Measurements from ENCODE around the gene WDR55. TPM values are rescaled to one million over a fixed set of nuclear protein-coding genes. Genes with fewer than 3 reads are reported as not detected.

The WDR55 gene
- total and polyA plus RNA-seq, 2 of the 13 experiments (the other 11 are each of a cell fraction or from before 2014, with no cell fraction given): 17.7 to 18.2 TPM

DNA sequence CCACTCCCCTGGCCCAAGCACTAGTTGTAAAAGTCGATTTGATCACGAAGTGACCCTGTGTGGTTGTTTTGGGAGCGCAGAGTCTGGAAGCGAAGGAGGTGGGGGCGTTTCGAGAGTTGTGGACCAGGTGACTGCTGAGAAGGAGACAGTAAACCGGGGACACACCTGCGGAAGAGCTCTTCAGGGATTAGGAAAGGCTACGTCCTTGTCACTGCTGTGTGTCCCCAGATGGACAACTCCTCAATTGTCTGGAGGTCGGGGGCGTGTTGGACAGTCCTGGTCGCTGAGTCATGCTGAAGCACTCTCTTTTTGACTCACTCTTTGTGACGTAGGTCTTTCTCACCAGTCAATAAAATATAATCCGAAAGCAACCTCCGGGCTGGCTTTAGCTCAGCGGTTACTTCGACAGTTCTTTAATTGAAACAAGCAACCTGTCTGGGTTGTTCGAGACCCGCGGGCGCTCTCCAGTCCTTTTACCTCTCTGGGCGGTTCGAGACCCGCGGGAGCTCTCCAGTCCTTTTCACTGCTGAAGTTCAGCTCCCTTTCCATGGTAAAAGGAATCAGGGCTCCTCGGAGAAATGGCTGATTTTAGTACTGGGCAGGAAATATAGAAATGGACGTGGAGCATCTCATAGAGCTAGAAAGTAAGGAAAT, 46.3 kb downstream of the WDR55 start (continued):
- TF ChIP-seq, protein P1, sequence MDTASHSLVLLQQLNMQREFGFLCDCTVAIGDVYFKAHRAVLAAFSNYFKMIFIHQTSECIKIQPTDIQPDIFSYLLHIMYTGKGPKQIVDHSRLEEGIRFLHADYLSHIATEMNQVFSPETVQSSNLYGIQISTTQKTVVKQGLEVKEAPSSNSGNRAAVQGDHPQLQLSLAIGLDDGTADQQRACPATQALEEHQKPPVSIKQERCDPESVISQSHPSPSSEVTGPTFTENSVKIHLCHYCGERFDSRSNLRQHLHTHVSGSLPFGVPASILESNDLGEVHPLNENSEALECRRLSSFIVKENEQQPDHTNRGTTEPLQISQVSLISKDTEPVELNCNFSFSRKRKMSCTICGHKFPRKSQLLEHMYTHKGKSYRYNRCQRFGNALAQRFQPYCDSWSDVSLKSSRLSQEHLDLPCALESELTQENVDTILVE (CRISPR knock-in tag; IDR thresholded peaks at IDR 0.05): peak; percentile 83
- TF ChIP-seq, protein P2, sequence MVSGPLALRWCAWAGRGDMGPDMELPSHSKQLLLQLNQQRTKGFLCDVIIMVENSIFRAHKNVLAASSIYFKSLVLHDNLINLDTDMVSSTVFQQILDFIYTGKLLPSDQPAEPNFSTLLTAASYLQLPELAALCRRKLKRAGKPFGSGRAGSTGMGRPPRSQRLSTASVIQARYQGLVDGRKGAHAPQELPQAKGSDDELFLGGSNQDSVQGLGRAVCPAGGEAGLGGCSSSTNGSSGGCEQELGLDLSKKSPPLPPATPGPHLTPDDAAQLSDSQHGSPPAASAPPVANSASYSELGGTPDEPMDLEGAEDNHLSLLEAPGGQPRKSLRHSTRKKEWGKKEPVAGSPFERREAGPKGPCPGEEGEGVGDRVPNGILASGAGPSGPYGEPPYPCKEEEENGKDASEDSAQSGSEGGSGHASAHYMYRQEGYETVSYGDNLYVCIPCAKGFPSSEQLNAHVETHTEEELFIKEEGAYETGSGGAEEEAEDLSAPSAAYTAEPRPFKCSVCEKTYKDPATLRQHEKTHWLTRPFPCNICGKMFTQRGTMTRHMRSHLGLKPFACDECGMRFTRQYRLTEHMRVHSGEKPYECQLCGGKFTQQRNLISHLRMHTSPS (CRISPR knock-in tag; IDR thresholded peaks at IDR 0.05; ENCODE audit: low read depth): no peak; the same call in 1 of the 2 replicates
- TF ChIP-seq KLF16 (CRISPR knock-in tag; IDR thresholded peaks at IDR 0.05) (peak in 1 of 2 experiments; percentile 88; a peak in 2 of 4 replicates), PCBP2 (optimal IDR thresholded peaks at IDR 0.05; ENCODE audit: low read depth, low read length, poor library complexity, severe bottlenecking) (no peak), FOXA1 (IDR thresholded peaks at IDR 0.05) (no peak), FOXA1 (CRISPR knock-in tag; IDR thresholded peaks at IDR 0.05) (peak; percentile 21; the same call in 1 of the 2 replicates), PHB2 (IDR thresholded peaks at IDR 0.05; ENCODE audit: partially characterized antibody) (no peak), HOXA5 (CRISPR knock-in tag; IDR thresholded peaks at IDR 0.05) (peak; percentile 72), ZNF768 (CRISPR knock-in tag; IDR thresholded peaks at IDR 0.05) (peak; percentile 59; the same call in 1 of the 2 replicates), U2AF2 (IDR thresholded peaks at IDR 0.05; ENCODE audit: low read depth, low read length) (no peak), KLF11 (CRISPR knock-in tag; IDR thresholded peaks at IDR 0.05) (peak; percentile 50; the same call in 1 of the 2 replicates), ERF (CRISPR knock-in tag; IDR thresholded peaks at IDR 0.05) (peak; percentile 90), ZNF75D (CRISPR knock-in tag; IDR thresholded peaks at IDR 0.05; ENCODE audit: borderline replicate concordance) (no peak), SOX5 (CRISPR knock-in tag; IDR thresholded peaks at IDR 0.05; ENCODE audit: borderline replicate concordance) (peak; percentile 83; the same call in 1 of the 2 replicates), ZNF572 (CRISPR knock-in tag; IDR thresholded peaks at IDR 0.05) (0 out of 2 replicates have a peak, but pooled peaks have one; percentile 47), MLLT10 (CRISPR knock-in tag; IDR thresholded peaks at IDR 0.05) (no peak), RELA (CRISPR knock-in tag; IDR thresholded peaks at IDR 0.05) (no peak), ZNF629 (CRISPR knock-in tag; conservative IDR thresholded peaks at IDR 0.05) (no peak)
- TF ChIP-seq, protein P3, sequence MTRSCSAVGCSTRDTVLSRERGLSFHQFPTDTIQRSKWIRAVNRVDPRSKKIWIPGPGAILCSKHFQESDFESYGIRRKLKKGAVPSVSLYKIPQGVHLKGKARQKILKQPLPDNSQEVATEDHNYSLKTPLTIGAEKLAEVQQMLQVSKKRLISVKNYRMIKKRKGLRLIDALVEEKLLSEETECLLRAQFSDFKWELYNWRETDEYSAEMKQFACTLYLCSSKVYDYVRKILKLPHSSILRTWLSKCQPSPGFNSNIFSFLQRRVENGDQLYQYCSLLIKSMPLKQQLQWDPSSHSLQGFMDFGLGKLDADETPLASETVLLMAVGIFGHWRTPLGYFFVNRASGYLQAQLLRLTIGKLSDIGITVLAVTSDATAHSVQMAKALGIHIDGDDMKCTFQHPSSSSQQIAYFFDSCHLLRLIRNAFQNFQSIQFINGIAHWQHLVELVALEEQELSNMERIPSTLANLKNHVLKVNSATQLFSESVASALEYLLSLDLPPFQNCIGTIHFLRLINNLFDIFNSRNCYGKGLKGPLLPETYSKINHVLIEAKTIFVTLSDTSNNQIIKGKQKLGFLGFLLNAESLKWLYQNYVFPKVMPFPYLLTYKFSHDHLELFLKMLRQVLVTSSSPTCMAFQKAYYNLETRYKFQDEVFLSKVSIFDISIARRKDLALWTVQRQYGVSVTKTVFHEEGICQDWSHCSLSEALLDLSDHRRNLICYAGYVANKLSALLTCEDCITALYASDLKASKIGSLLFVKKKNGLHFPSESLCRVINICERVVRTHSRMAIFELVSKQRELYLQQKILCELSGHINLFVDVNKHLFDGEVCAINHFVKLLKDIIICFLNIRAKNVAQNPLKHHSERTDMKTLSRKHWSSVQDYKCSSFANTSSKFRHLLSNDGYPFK (CRISPR knock-in tag; IDR thresholded peaks at IDR 0.05; ENCODE audit: borderline replicate concordance): peak; percentile 58; the same call in 1 of the 2 replicates
- TF ChIP-seq, protein P4, sequence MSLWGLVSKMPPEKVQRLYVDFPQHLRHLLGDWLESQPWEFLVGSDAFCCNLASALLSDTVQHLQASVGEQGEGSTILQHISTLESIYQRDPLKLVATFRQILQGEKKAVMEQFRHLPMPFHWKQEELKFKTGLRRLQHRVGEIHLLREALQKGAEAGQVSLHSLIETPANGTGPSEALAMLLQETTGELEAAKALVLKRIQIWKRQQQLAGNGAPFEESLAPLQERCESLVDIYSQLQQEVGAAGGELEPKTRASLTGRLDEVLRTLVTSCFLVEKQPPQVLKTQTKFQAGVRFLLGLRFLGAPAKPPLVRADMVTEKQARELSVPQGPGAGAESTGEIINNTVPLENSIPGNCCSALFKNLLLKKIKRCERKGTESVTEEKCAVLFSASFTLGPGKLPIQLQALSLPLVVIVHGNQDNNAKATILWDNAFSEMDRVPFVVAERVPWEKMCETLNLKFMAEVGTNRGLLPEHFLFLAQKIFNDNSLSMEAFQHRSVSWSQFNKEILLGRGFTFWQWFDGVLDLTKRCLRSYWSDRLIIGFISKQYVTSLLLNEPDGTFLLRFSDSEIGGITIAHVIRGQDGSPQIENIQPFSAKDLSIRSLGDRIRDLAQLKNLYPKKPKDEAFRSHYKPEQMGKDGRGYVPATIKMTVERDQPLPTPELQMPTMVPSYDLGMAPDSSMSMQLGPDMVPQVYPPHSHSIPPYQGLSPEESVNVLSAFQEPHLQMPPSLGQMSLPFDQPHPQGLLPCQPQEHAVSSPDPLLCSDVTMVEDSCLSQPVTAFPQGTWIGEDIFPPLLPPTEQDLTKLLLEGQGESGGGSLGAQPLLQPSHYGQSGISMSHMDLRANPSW (CRISPR knock-in tag; IDR thresholded peaks at IDR 0.05; ENCODE audit: borderline replicate concordance): peak; percentile 76; the same call in 1 of the 2 replicates
- TF ChIP-seq, protein P5, sequence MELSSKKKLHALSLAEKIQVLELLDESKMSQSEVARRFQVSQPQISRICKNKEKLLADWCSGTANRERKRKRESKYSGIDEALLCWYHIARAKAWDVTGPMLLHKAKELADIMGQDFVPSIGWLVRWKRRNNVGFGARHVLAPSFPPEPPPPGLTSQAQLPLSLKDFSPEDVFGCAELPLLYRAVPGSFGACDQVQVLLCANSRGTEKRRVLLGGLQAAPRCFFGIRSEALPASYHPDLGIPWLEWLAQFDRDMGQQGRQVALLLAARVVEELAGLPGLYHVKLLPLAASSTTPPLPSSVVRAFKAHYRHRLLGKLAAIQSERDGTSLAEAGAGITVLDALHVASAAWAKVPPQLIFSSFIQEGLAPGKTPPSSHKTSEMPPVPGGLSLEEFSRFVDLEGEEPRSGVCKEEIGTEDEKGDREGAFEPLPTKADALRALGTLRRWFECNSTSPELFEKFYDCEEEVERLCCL (CRISPR knock-in tag; IDR thresholded peaks at IDR 0.05; ENCODE audit: borderline replicate concordance): no peak

Data from HepG2 (cell line).